ENCODE data around the gene COX5A. TPM values are rescaled to one million over a fixed set of nuclear protein-coding genes. Genes with fewer than 3 reads are reported as not detected.

Gene COX5A
- total RNA-seq, 1 donor from 2014 or later: 248 TPM

- DNase-seq (ENCODE audit: extremely low spot score, unreplicated experiment): no peak
- H3K4me3 Mint-ChIP-seq: no peak overlapping the region
- TF ChIP-seq CTCF (conservative IDR thresholded peaks at IDR 0.05): no peak
- H3K4me1 Mint-ChIP-seq (ENCODE audit: unreplicated experiment): peaks cover 18% of the 10 kb centered on the region
- H3K27me3 Mint-ChIP-seq: peaks cover 75% of the 10 kb centered on the region
- no peaks in the 10 kb centered on the region for H3K9me3 Mint-ChIP-seq
- no peaks in the 10 kb centered on the region for H3K36me3 Mint-ChIP-seq
- no peak overlapping the region for H3K27ac Mint-ChIP-seq
These were observed 24.3 kb upstream of the COX5A start for GRCh38 chr15:74962219-74962618.

GRCh38 chr15:74961616-74962015 lies 23.7 kb upstream of the COX5A start:
- Mint-ChIP-seq H3K4me1 (ENCODE audit: unreplicated experiment) (peaks cover 18% of the 10 kb centered on the region), H3K27ac (peak overlapping the region; percentile 35), H3K9me3 (no peaks in the 10 kb centered on the region), H3K36me3 (no peaks in the 10 kb centered on the region), H3K4me3 (no peak overlapping the region), H3K27me3 (peaks cover 75% of the 10 kb centered on the region)
- TF ChIP-seq CTCF (conservative IDR thresholded peaks at IDR 0.05): no peak
- no peak for DNase-seq (ENCODE audit: extremely low spot score, unreplicated experiment)

GRCh38 chr15:74960995-74961588 lies 23.2 kb upstream of the COX5A start:
- Mint-ChIP-seq H3K4me3 (no peak overlapping the region), H3K27me3 (peaks cover 75% of the 10 kb centered on the region), H3K9me3 (no peaks in the 10 kb centered on the region), H3K36me3 (no peaks in the 10 kb centered on the region), H3K4me1 (ENCODE audit: unreplicated experiment) (peaks cover 18% of the 10 kb centered on the region), H3K27ac (peak overlapping the region; percentile 35)
- DNase-seq (ENCODE audit: extremely low spot score, unreplicated experiment): no peak
- no peak for TF ChIP-seq CTCF (conservative IDR thresholded peaks at IDR 0.05)

- H3K9me3 Mint-ChIP-seq: no peaks in the 10 kb centered on the region
- H3K27ac Mint-ChIP-seq: no peak overlapping the region
- H3K36me3 Mint-ChIP-seq: no peaks in the 10 kb centered on the region
- no peak for TF ChIP-seq CTCF (conservative IDR thresholded peaks at IDR 0.05)
- peaks cover 79% of the 10 kb centered on the region for H3K27me3 Mint-ChIP-seq
- DNase-seq (ENCODE audit: extremely low spot score, unreplicated experiment): no peak
- no peak overlapping the region for H3K4me3 Mint-ChIP-seq
- H3K4me1 Mint-ChIP-seq (ENCODE audit: unreplicated experiment): peaks cover 16% of the 10 kb centered on the region
These were observed 22.4 kb upstream of the COX5A start for GRCh38 chr15:74960286-74960685.

- TF ChIP-seq CTCF (conservative IDR thresholded peaks at IDR 0.05): no peak
- Mint-ChIP-seq H3K27me3 (peaks cover 77% of the 10 kb centered on the region), H3K9me3 (no peaks in the 10 kb centered on the region), H3K4me3 (peak overlapping the region; percentile 85), H3K4me1 (ENCODE audit: unreplicated experiment) (peaks cover 10% of the 10 kb centered on the region), H3K27ac (peak overlapping the region; percentile 33), H3K36me3 (no peaks in the 10 kb centered on the region)
- DNase-seq (ENCODE audit: extremely low spot score, unreplicated experiment): no peak
These were observed 21.7 kb upstream of the COX5A start for GRCh38 chr15:74959586-74959939.

Measured in type B pancreatic cell (in vitro differentiated cells).